Gastrocnemius medialis (tissue), 4 donors: ENCODE measurements around the gene FNDC8. TPM values are rescaled to one million over a fixed set of nuclear protein-coding genes. Genes with fewer than 3 reads are reported as not detected.

ENCODE experiments used
- ATAC-seq, 2 donors: fragments of 150-250 bp; one replicate each; pipeline ENCODE4 v1.9.1; 2016
- DNase-seq, 2 donors: peaks; one replicate each; pipeline ENCODE4 v3.0.0-alpha.2; 2019
- H3K27ac ChIP-seq, 4 donors: fragments of 200-600 bp; sonication (generic); 1 replicate in 1 of 4; 2 replicates in 3 of 4; pipeline ENCODE4 v1.5.1; 2016 to 2018; ENCODE audit warnings: mild to moderate bottlenecking in 2 of 4, moderate library complexity in 1 of 4
- H3K27me3 ChIP-seq, 3 donors: fragments of 200-600 bp; sonication (generic) in 2 of 3; 1 replicate in 1 of 3; 2 replicates in 2 of 3; pipeline versions ENCODE4 v1.5.1 to v1.6.0; 2016 to 2019; ENCODE audit warnings: mild to moderate bottlenecking in 1 of 3, moderate library complexity in 1 of 3
- H3K36me3 ChIP-seq, 2 donors: fragments of 200-600 bp; sonication (generic) in 1 of 2; one replicate each; pipeline ENCODE4 v1.5.1; 2017 to 2018
- H3K4me1 ChIP-seq, 2 donors: fragments of 200-600 bp; sonication (generic) in 1 of 2; one replicate each; pipeline ENCODE4 v1.5.1; 2016 to 2017; ENCODE audit warnings: mild to moderate bottlenecking in 2 of 2
- H3K4me3 ChIP-seq, 4 donors: fragments of 200-600 bp; sonication (generic) in 3 of 4; 1 replicate in 1 of 4; 2 replicates in 3 of 4; pipeline ENCODE4 v1.5.1; 2016 to 2019; ENCODE audit warnings: mild to moderate bottlenecking in 2 of 4
- H3K9me3 ChIP-seq, 3 donors: fragments of 200-600 bp; sonication (generic) in 2 of 3; 1 replicate in 1 of 3; 2 replicates in 2 of 3; pipeline ENCODE4 v1.5.1; 2016 to 2019
- POLR2A ChIP-seq, 2 donors: fragments of 450-650 bp; IDR thresholded peaks; one replicate each; pipeline ENCODE4 v1.6.1; 2017; ENCODE audit warnings: antibody characterized with exemption in 2 of 2, mild to moderate bottlenecking in 2 of 2, moderate library complexity in 2 of 2
- in situ Hi-C, 4 donors: fragments of 200-750 bp; cut with MboI; loops; one replicate each; pipeline versions ENCODE4 v1.15.0 to v1.8.0; 2017; ENCODE audit warnings: low sequenced_read_pairs in 4 of 4
- intact Hi-C: fragments of 100-400 bp; cut with DNase I; formaldehyde crosslinking; loops from one replicate; pipeline ENCODE4 v1.15.1; 2023; ENCODE audit warnings: low total_unique reads
- total RNA-seq, 4 donors: library from RNA; depleted of rRNA; stranded (reverse); fragments of >200 nt; gene quantifications; one replicate each; pipeline versions ENCODE4 v1.1.0 to v1.2.3, GENCODE V29; 2016
- TF ChIP-seq, protein P1 (sequence below), 5 experiments: fragments of 450-650 bp in 3 of 5; fragments of 200-600 bp in 2 of 5; sonication (generic) in 2 of 5; IDR thresholded peaks in 4 of 5; conservative IDR thresholded peaks in 1 of 5; 1 replicate in 4 of 5; 2 replicates in 1 of 5; pipeline ENCODE4 v1.5.1; 2016 to 2019; ENCODE audit warnings: antibody characterized with exemption in 5 of 5, mild to moderate bottlenecking in 3 of 5, moderate library complexity in 3 of 5

Gene FNDC8
- total RNA-seq, 4 donors from 2014 or later = not detected

DNA sequence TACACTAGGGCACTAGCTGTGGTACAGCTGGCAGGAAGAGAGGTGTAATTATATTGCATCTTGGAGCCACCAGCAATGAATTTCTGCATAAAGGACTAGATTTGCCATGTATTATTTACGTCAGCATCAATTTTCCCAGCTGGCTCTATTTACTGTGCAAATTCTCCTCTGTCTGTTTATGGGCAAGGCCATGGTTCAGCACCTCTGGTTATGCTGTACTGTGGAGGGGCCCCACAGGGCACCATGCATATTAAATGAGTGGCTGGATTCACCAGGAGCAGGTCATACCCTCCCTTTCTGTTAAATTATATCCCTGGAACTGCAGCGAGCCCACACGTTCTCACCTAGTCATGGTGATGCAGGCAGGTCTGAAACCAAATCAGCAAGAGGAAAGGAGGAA, 21.5 kb upstream of the FNDC8 start:
- in situ Hi-C loops = loop anchor here in 3 of 4 donors (10.0 to 25.0 kb wide), 5 partner anchors 95 to 563 kb away; partner anchors contain the start of gene LIG3 (in 1 of the 3)
- ATAC-seq = no peak
- peaks cover 0 to 32% of the 10 kb centered on the region in 2 donors for H3K36me3 ChIP-seq

DNA sequence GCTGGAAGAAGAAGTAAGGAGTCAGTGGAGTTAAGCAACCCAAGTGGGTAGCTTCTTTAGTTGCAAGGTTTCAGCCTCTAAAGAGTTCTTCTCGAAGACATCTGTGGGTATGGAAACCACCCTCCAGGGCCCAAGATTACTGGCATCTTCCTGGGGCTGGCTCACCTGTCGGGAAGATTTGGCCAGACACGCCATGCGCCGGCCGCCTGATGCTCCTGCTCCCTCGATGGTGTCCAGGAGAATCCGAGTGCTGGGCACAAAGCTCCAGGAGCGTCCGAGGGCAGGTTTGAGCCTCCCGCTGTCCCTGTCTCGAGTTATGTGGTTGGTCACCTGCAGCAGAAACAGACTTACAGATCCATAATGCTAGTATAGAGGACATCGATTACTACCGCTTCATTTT, 20.4 kb upstream of the FNDC8 start:
- intact Hi-C loops = no loop called here
- no peak overlapping the region for H3K4me3 ChIP-seq
- DNase-seq (no peak), ATAC-seq (no peak)
- H3K36me3 ChIP-seq = peaks cover 0 to 36% of the 10 kb centered on the region in 2 donors
- no peaks in the 10 kb centered on the region for H3K27me3 ChIP-seq
- no peak overlapping the region for H3K27ac ChIP-seq
- H3K9me3 ChIP-seq = no peaks in the 10 kb centered on the region
- TF ChIP-seq POLR2A (IDR thresholded peaks at IDR 0.05) = no peak
- TF ChIP-seq, protein P1, sequence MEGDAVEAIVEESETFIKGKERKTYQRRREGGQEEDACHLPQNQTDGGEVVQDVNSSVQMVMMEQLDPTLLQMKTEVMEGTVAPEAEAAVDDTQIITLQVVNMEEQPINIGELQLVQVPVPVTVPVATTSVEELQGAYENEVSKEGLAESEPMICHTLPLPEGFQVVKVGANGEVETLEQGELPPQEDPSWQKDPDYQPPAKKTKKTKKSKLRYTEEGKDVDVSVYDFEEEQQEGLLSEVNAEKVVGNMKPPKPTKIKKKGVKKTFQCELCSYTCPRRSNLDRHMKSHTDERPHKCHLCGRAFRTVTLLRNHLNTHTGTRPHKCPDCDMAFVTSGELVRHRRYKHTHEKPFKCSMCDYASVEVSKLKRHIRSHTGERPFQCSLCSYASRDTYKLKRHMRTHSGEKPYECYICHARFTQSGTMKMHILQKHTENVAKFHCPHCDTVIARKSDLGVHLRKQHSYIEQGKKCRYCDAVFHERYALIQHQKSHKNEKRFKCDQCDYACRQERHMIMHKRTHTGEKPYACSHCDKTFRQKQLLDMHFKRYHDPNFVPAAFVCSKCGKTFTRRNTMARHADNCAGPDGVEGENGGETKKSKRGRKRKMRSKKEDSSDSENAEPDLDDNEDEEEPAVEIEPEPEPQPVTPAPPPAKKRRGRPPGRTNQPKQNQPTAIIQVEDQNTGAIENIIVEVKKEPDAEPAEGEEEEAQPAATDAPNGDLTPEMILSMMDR (IDR thresholded peaks at IDR 0.05 in 4 of 5, conservative IDR thresholded peaks at IDR 0.05 in 1 of 5) = no peak
- H3K4me1 ChIP-seq = no peaks in the 10 kb centered on the region
- in situ Hi-C loops = loop anchor here in 2 of 4 donors (25.0 kb wide), 2 partner anchors 264 to 564 kb away; no protein-coding TSS in a partner anchor

More for the DNA sequence above, 21.5 kb upstream of the FNDC8 start:
- TF ChIP-seq POLR2A (IDR thresholded peaks at IDR 0.05) = no peak
- TF ChIP-seq, protein P1 (IDR thresholded peaks at IDR 0.05 in 4 of 5, conservative IDR thresholded peaks at IDR 0.05 in 1 of 5) = no peak
- Histone ChIP-seq H3K4me3 (no peak overlapping the region), H3K4me1 (no peaks in the 10 kb centered on the region), H3K27ac (no peak overlapping the region), H3K27me3 (no peaks in the 10 kb centered on the region), H3K9me3 (no peaks in the 10 kb centered on the region)
- intact Hi-C loops = no loop called here
- DNase-seq = no peak

DNA sequence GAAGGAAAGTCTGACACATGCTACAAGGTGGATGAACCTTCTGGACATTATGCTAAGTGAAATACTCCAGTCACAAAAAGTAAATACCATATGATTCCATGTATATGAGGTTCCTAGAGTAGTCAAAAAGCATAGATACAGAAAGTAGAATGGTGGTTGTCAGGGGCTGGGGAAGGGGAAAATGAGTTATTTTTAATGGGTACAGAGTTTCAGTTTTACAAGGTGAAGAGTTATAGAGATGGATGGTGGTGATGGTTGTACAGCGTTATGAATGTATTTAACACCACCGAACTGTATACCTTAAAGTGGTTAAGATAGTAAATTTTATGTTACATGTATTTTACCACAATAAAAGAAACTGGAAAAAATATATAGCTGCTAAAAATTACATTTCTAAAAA, 19.7 kb upstream of the FNDC8 start:
- H3K36me3 ChIP-seq = peaks cover 0 to 38% of the 10 kb centered on the region in 2 donors
- H3K4me1 ChIP-seq = no peaks in the 10 kb centered on the region
- intact Hi-C loops (no loop called here), in situ Hi-C loops (loop anchor here in 2 of 4 donors (25.0 kb wide), 2 partner anchors 264 to 564 kb away; no protein-coding TSS in a partner anchor)
- DNase-seq (no peak), ATAC-seq (no peak)
- TF ChIP-seq, protein P1 (IDR thresholded peaks at IDR 0.05 in 4 of 5, conservative IDR thresholded peaks at IDR 0.05 in 1 of 5) = no peak
- TF ChIP-seq POLR2A (IDR thresholded peaks at IDR 0.05) = no peak
- H3K27ac ChIP-seq = no peak overlapping the region
- H3K27me3 ChIP-seq = no peaks in the 10 kb centered on the region
- H3K9me3 ChIP-seq = no peaks in the 10 kb centered on the region
- no peak overlapping the region for H3K4me3 ChIP-seq

DNA sequence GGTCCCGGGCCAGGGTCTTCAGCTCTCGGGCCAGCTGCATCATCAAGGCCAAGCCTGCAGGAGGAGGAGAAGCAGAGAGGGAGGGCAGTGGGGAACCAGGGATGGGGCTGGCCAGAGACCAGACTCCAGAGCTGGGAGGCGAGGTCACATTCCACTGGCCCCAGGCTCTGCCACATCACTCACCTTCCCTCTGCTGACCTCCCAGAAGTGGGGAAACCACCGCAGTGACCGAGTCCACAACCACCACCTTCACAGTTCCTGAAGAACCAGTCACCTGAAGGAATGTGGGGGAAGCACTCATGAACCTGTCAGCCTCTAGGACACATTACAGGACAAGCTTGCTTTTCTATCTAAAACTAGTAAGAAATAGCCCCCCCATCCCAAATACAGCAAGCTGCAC, 18.1 kb upstream of the FNDC8 start:
- DNase-seq (no peak), ATAC-seq (no peak)
- in situ Hi-C loops = loop anchor here in 2 of 4 donors (25.0 kb wide), 2 partner anchors 266 to 566 kb away; no protein-coding TSS in a partner anchor
- Histone ChIP-seq H3K4me1 (no peaks in the 10 kb centered on the region), H3K36me3 (peaks cover 0 to 38% of the 10 kb centered on the region in 2 donors), H3K27me3 (no peaks in the 10 kb centered on the region), H3K9me3 (no peaks in the 10 kb centered on the region), H3K4me3 (no peak overlapping the region), H3K27ac (no peak overlapping the region)
- no peak for TF ChIP-seq POLR2A (IDR thresholded peaks at IDR 0.05)
- TF ChIP-seq, protein P1 (IDR thresholded peaks at IDR 0.05 in 4 of 5, conservative IDR thresholded peaks at IDR 0.05 in 1 of 5) = no peak
- intact Hi-C loops = no loop called here
